Measurements from ENCODE around the gene CYTH2.

GRCh38 chr19:48471836-48472235 lies 2.7 kb downstream of the CYTH2 start:
- TF ChIP-seq CTCF (IDR thresholded peaks at IDR 0.05; ENCODE audit: low read depth, low read length, poor library complexity, severe bottlenecking) = no peak
- TF ChIP-seq EZH2phosphoT487 (IDR thresholded peaks at IDR 0.05; ENCODE audit: borderline replicate concordance, low read length) = no peak

Measured in DOHH2 (cell line).